NCI-H460 (cell line): Measurements from ENCODE around the gene ST6GALNAC6. TPM values are rescaled to one million over a fixed set of nuclear protein-coding genes. Genes with fewer than 3 reads are reported as not detected.
"Not testable (repeated sequence)": the region's sequence is repeated elsewhere in the genome, so short reads cannot be mapped to it uniquely, and the experiment has no call there.

Source experiments
- DNase-seq: peaks from one replicate; pipeline ENCODE4 v3.0.0-alpha.2; 2016; ENCODE audit warnings: low read depth; ENCODE audit errors: extremely low read depth
- total RNA-seq: library from RNA; depleted of rRNA; stranded (reverse); fragments of >200 nt; shearing (Covaris generic); gene quantifications from 2 replicates; pipeline ENCODE4 v1.2.3, GENCODE V29; 2014

The ST6GALNAC6 gene
- total RNA-seq, 1 experiment from 2014 or later: 12.8 TPM

DNA sequence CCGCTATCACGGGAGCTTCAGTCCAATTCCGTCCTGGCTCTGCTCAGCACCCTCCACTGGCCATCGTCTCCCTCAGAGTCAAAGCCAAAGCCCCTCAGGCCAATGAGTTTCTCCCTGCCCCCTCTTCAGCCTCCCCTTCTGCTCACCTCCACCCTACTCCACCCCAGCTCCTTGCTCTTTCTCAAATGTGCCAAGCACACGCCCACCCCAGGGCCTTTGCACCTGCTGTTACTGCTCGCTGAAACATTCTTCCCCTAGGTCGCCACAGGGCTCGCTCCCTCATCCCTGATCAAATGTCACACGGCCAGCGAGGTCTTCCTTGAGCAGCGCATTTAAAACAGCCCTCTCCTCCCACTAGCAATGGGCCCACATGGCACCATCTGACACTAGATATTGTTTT, 38.6 kb downstream of the ST6GALNAC6 start:
- DNase-seq: no peak

DNA sequence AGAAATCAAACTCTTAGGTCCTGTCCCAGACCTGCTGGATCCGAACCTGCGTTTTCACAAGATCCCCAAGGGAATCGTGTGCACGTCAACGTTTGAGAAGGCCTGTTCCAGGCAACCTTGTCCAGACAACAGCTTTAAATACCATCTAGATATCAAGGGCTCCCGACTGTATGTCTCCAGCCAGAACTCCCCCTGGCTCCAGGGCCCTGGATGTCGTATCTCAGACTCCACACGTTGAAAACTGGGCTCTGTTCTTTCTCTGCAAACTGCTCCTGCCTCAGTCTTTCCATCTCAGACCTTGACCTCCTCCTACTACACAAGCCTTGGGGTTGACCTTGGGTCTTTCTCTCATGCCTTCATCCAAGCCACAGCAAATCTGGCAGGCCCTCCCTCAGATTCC, 39.1 kb downstream of the ST6GALNAC6 start:
- no peak for DNase-seq

DNA sequence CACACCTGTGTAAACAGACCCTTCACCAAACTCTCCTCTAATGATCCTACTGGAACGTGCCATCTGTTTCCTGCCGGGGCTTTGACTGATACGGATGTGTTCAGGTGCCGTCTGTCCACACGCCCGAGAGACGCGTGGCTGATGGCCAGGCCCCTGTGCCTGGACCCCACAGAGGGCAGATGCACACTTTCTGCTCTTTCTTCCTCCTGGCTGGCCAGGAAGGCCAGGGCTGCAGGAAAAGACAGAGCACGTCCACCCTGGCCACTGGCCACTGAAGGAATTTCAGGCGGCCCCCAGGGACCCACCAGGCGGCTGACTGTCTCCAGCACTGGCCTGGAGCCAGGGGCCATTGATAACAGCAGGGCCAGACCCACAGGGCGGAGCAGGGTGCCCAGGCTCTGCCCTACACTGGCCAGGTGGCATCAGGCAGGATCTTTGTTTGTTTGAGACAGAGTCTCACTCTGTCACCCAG, 41.3 kb downstream of the ST6GALNAC6 start:
- no peak for DNase-seq

DNA sequence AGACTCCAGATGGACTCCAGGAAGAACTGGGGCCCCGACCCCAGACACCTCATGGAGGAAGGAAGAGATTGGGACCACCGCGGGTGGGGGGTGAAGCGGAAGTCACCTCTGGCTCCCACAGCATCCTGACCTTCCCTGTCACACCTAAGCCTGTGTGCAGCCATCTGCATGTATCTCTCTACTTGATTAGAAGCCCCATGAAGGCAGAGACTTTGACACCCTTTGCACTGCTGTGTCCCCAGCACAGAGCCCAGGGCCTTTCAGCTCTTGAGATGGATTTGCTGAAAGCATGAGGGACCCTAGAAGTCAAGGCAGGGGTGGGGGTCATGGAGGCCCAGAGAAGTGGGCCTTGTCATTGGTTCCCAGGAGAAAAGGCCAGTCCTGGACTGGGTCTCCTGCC, 42.1 kb downstream of the ST6GALNAC6 start:
- DNase-seq: no peak

DNA sequence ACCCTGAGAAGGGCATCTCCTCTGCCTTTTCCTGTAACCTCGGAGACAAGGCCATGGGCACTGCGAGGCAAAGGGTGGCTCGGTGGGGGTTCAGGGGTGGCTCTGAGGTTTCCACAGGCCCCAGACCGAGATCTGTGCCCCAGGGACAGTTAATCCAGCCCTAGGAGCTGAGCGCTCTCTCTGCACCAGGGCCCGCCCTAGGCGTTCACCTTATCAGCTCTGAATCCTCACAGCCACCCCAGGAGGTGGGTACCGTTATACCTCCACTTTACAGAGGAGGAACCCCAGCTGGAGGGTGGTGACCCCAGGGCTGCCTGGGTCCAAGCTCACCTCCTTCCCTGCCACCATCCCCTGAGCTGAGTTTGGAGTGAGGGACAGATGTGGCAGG, 42.7 kb downstream of the ST6GALNAC6 start:
- DNase-seq: no peak

DNA sequence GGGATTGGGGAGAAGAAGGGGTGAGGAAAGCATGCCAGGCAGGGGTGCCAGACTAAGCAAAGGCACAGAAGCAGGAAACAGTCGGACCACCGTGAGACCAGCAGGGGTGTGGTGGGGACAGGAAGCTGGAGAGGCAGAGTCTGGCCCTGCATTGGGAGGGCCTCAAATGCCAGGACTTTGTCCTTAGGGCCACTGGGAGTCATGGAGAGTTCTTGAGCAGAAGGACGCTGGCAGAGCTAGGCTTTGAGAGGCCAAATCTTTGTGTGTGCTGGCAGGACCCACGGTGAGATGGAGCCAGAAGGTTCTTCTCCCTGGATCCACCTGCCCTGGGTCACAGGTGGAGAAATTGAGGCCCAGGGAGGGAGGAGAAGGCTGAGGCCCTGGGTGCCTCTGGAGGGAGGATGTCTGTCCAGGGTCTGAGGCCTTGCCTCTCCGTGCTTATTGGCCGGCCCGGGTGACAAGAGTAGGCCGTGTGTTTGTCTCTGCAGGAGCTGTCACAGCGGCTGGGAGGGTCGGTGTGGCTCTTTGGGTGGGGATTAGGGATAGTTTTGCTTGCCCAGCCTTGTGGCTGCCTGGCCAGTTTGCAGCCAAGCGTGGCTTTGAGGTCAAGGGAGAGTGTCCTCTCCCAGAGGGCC, 43.2 kb downstream of the ST6GALNAC6 start:
- no peak for DNase-seq

DNA sequence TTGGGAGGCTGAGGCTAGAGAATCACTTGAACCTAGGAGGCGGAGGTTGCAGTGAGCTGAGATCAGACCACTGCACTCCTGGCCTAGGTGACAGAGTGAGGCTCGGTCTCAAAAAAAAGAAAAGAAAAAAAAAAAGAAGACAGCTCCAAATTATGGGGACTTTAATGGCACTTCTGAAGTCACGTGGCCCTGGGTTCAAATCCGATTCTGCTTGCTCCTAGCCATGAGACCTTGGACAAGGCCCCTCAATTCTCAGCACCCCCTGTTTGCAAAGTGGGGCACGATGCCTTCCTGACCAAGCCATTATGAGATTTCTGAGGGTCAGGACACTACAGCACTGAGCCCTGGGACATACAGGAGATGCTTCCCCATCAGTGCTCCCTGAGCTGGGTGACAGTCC, 43.9 kb downstream of the ST6GALNAC6 start:
- DNase-seq: no peak

DNA sequence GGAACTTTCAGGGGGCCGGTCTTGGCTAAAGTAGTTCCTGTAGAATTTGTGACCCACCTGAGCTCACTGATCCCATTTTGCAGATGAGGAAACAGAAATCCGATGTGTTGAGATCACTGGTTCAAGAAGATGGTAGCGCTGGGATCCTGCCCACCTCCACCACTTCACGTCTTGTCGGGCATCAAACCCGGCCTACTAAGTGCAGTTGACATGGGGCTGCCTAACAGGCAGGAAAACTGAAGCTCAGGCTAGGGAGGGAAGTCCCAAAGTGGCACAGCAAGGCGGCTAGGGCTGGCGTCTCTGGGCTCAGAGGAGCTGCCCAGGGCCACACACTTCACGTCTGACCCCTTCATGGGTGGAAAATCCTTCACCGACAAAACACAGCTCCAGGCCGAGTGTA, 44.4 kb downstream of the ST6GALNAC6 start:
- DNase-seq: no peak

DNA sequence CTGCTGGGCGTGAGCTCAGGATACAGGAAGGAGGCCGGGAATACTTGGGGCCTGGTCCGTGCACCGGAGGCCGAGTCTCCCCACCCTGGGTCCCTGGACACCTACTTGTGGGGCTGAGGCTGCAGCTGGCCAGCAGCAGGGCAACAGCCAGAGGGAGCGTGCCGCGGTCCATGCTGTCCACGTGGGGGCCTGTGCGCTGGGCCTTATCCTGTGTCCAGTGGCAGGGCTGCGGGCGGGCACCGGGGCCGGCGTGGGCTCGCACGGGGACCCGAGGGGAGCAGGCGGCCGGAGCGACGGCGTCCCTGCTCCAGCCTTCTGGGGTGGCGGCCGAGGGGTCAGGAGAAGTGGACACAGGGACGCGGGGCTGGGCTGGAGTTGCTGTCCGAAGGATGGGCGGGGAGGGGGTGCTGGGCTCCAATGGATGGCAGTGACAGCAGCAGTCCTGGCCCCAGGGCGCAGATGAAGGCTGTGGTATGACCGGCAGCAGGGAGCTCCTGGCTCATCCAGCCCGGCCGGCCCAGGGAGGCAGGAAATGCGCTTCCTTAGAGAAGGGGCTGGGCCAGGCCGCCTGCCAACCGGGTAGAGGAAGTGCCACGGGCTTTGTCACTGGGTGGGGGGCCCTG, 45.1 kb downstream of the ST6GALNAC6 start, which contains the start of gene ENG:
Gene ENG (minus strand): TSS at position 475 of the 623 bp plus-strand sequence. CDS start 303 bp downstream, at position 172.
- DNase-seq: peak; percentile 34

DNA sequence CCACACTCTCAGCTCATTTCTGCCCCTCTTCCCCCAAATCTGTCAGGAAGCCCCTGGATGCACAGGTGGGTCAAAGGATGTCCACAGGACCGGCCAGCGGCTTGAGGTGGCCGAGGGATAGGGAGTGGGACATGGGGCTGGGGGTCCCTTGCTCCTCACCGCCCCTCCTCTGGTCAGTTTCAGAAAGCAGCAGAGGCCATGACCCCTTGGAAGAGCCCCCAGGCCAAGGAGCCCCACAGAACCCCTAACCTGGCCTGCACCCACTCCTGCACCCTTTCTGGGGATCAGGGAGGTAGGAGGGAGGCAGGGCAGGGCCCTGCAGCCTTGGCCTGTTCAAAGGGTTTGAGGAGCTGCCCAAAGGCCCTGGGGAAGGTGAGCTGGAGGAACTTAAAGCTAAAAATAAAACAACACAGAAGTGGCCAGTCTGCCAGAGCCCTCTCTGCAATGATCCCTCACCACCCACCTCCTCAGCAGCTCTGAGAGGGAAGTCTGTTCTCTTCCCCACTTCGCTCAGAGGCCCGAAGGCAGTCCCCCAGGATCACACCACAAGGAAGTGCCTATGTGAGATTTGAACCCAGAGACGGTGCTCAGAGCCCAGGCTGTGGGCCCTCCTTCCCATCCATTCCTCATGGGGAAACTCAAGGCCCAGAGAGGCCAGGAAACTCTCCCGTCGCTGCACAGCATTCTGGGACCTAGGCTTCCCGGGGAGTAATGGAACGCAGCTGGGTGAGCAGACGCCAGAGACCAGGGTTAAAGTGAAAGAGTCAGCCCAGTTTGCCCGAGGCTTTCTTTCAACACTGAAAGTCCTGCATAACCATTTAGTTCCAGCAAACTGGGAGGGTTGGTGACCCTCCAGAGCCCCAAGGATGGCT, 45.9 kb downstream of the ST6GALNAC6 start:
- no peak for DNase-seq

DNA sequence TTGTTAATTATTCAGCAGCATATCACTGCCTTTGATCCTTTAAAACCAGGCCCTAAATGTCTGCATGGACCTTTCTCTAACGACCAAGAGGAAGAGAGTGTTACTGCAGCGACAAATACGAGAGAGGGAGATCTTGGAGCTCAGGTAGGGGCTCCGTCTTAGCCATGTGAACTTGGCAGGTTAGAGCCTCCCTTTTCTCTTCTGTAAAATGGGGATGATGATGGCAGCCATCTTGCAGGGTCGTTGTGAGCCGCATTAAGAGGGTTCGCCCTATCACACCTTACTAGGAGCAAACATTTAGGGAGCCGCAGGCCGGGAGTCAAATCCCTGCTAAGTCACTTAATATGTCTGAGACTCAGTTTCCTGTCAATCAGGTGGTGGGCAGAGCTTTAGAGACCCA, 46.6 kb downstream of the ST6GALNAC6 start:
- DNase-seq: no peak

DNA sequence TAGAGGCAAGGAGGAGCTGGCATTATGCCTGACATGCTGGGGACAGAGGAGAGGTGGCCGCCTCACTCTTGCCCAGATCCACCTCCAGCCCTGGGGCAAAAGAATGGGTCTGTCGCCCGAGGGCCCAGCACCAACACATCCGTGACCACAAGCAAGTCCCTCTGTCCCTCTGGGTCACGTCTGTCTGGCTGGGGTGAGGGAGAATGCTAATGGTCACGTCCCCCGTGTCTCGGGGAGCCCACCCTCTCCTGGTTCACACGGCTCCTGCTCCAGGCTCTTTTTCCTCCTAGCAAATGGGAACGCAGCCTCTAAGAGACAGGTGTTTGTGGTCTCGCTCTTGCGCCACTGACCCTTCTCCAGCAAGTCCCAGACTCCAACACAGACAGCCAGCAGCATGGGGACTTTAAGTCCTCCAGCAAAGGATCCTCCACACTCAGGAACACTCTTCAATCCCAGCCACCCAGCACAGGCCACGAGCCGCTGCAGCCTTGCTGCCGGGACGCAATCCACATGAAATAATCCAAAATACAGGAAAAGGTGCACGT, 49.0 kb downstream of the ST6GALNAC6 start:
- no peak for DNase-seq

DNA sequence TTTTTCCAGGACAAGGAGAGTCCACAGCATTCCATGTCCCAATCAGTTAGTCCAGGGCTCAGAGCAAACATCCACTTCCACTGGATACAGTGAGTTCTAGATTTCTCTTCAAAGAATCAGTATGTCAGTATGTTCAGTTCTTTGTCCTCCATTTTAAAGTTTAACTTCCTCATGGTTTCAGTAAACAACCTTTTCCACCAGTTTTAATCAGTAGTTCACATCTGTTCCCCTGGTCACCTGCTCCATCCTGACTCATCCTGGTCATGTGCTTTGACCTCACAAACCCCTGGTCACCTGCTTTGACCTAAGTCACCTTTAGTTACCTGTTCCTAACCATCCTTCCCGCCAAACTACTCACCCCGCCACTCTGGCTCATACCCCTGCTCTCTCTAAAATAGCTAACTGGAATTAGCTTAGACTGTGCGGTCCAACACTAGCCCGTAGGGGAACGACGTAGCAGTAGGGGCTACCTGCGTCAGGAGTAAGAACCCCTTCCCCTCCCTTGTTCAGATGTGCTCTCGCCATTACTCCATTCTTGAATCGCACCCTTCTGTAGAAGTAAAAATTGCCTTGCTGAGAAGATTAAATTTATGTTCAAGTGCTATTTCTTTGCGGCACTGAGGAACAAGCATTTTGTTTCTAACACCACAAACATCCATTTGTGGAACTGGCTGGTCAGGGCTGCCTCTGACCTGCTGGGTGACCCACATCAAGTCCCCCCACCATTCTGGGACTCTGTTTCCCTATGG, 50.5 kb downstream of the ST6GALNAC6 start:
- DNase-seq: no peak

DNA sequence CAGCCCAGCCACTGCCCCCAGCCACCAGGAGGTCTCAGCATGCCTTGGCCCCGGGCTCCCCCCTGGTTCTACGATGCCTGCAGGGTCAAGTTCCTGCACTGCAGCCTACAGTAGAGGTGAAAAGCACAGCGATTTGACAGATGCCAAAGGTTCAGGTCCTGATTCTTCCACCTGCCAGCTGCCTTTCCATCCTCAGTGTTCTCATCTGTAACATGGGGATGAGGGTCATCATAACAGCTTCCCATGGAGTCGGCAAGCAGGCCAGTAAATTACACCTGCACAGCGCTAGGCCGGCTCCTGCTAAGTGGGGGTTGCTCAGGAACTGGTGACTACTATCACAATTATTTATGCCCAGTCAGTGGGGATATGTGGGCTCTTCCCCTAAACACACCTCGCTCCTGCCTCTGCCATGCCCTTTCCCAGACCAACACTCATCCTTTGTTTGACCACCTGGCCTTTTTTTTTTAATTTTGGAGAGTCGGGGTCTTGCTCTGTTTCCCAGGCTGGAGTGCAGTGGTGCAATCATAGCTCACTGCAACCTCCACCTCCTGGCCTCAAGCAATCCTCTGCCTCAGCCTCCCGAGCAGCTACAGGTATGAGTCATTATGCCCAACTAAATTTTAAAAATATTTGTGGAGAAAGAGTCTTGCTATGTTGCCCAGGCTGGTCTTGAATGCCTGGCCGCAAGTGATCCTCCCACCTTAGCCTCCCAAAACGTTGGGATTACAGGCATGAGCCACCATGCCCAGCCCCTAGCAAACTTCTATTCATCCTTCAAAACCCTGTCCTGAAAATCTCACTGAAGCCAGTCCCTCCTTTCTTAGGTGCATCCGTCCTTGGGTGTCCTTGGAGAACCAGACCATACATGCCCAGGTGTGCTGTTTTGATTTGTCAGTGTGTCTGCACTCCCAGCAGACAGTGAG, 51.3 kb downstream of the ST6GALNAC6 start:
- DNase-seq: no peak

DNA sequence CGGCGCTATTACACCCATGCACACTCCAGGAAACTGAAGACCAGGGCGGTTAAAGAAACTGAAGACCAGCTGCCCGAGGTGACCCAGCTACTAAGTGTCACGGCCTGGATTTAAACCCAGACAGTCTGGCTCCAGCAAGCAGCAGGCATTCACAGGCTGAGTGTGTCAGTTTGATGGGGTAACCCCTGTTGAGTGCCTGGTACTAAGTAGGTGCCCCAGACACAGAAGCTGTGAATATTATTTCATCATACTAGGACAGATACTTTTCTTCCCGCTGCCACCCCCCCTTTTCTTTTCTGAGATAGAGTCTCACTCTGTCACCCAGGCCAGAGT, 52.3 kb downstream of the ST6GALNAC6 start:
- DNase-seq: no peak

DNA sequence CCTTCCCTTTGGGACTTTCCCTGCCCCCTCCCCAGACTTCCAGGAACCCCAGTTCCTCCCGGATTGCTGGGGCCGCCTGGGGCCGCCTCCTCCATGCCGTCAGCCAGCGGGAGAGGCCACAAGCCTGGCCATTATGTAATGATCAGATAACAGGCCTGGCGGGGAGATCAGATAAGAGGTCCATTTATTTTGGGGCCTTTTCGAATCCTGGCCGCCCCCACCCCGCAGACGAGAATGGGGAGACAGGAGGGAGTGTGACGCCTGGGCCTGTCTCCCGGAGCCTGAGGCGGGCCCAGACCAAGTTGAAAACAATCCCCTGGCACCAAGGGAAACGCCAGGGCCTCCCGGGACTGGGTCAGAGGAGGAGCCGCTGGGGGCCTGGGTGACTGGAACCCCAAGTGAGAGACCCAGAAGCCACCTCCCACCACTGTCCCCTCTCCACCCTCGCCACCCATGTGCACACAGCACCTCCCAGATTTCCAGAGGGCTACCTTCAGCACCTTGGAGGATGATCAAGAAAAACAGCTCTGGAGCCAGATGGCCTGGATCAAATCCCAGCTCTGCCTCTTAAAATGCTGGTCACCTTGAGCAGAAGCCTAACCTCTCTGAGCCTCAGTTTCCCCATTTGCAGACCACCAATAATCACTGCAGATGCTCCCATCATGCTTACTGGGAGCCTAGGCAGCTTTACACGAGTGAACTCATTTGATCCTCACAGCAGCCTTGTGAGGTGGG, 52.8 kb downstream of the ST6GALNAC6 start:
- DNase-seq: no peak

DNA sequence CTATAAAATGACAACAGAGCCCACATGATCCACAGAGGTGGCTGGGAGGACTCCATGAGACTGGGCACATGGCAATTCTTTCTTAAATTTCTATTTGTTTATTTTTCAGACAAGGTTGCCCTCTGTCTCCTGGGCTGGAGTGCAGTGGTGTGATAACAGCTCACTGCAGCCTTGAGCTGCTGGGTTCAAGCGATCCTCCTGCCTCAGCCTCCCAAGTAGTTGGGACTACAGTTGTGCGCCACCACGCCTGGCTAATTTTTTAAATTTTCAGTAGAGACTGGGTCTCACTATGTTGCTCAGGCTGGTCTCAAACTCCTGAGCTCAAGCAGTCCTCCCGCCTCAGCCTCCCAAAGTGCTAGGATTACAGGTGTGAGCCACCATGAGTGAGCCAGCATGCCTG, 53.8 kb downstream of the ST6GALNAC6 start:
- DNase-seq: not testable (repeated sequence)

DNA sequence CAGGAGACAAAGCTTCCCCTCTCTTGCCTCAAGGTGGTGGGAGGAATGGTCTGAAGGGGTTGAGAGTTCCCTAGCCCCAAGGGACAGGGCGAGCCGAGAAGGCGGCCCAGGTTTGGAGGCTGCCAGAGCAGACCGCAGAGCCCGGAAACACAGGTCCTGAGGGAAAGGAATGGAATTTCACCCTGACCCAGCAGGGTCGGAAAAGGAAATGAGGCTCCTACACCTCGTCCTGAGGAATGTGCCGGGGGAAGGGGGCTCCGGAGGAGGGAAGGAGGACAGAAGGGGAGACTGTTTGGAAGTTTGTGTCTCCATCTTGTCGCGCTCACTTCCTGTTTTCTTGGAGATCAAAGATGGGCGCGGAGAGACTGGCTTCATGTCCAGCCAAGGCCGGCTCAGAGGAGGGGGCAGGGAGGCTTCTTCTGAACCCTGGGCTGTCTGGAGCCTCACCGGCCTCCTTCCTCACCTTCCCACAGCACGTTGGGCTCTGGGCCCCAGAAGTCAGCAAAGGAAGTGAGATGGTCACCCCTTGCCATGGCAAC, 54.5 kb downstream of the ST6GALNAC6 start:
- DNase-seq: no peak
